ENCODE results near the gene TECPR2.

DNA sequence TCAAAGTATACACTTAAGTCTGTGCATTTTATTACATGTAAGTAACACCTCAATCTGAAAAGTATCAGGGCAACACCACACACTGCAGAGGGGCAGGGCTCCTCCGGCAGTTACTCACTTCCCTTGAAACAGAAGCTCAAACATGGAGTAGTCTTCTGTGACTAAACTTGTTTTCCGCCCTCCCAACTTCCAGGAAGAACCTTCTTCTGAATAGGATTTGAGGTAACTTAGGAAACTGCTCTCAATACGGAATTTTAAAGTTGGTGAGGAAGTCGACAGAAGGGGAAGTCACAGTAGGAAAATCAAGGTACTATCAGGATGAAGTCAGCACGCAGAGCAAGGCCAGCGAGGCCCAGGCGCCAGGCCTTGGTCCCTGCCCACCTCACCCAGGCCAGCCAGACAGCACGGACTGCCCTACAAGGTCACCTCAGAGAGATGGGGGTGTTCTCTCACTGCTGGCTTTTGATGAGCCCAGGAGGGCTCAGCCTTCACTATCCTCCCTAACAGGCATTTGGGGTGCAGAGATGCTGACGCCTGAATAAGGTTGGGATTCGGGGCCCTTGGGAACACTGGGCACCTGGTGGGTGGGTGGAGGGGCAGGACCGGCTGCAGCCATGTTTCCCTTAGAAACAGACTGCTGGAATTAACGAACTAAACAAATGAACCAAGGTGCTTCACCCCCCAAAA lies 141.0 kb downstream of the TECPR2 start:
- TF ChIP-seq, protein P1, sequence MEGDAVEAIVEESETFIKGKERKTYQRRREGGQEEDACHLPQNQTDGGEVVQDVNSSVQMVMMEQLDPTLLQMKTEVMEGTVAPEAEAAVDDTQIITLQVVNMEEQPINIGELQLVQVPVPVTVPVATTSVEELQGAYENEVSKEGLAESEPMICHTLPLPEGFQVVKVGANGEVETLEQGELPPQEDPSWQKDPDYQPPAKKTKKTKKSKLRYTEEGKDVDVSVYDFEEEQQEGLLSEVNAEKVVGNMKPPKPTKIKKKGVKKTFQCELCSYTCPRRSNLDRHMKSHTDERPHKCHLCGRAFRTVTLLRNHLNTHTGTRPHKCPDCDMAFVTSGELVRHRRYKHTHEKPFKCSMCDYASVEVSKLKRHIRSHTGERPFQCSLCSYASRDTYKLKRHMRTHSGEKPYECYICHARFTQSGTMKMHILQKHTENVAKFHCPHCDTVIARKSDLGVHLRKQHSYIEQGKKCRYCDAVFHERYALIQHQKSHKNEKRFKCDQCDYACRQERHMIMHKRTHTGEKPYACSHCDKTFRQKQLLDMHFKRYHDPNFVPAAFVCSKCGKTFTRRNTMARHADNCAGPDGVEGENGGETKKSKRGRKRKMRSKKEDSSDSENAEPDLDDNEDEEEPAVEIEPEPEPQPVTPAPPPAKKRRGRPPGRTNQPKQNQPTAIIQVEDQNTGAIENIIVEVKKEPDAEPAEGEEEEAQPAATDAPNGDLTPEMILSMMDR (IDR thresholded peaks at IDR 0.05), result no peak
- TF ChIP-seq POLR2A (IDR thresholded peaks at IDR 0.05), result no peak

Measured in body of pancreas (tissue), 4 donors.